GM12878 (cell line): ENCODE measurements around the gene WNK2. TPM values are rescaled to one million over a fixed set of nuclear protein-coding genes. Genes with fewer than 3 reads are reported as not detected.

ENCODE experiments used
- CBX5 ChIP-seq: sonication (generic); IDR thresholded peaks from 2 replicates; pipeline ENCODE4 v1.6.1; 2016; ENCODE audit warnings: low read depth, moderate library complexity, mild to moderate bottlenecking, inconsistent platforms
- SMARCA5 ChIP-seq: fragments of 450-650 bp; IDR thresholded peaks from 2 replicates; pipeline ENCODE4 v1.6.1; 2017; ENCODE audit warnings: mild to moderate bottlenecking
- SPI1 ChIP-seq: IDR thresholded peaks from 2 replicates; pipeline ENCODE4 v1.6.1; 2011; ENCODE audit warnings: low read depth, mild to moderate bottlenecking, low read length, moderate library complexity, borderline replicate concordance; ENCODE audit not compliant: insufficient read depth
- SREBF1 ChIP-seq: IDR thresholded peaks from 2 replicates; pipeline ENCODE4 v1.6.1; 2012; ENCODE audit warnings: mild to moderate bottlenecking, low read length
- SUZ12 ChIP-seq: fragments of 200-600 bp; sonication (generic); IDR thresholded peaks from one replicate; pipeline ENCODE4 v1.6.1; 2018; ENCODE audit warnings: antibody characterized with exemption, mild to moderate bottlenecking; ENCODE audit not compliant: unreplicated experiment
- ZBTB11 ChIP-seq: fragments of 450-650 bp; formaldehyde crosslinking; IDR thresholded peaks from 2 replicates; pipeline ENCODE4 v1.5.0; 2022; ENCODE audit warnings: mild to moderate bottlenecking, missing genetic modification characterization
- polyA plus RNA-seq, 11 experiments: library from polyadenylated mRNA; depleted of rRNA in 4 of 11; unstranded in 6 of 11; stranded (reverse) in 5 of 11; fragments of >200 nt; fragmentation: Nextera tagmentation in 4 of 11; fragmentation: Illumina TruSeq in 1 of 11; extraction: Ambion mirVana in 4 of 11; extraction: Trizol in 1 of 11; gene quantifications; 1 replicate in 1 of 11; 2 replicates in 10 of 11; pipeline versions ENCODE4 v1.2.1 to v1.2.3, GENCODE V29; 2011 to 2016; ENCODE audit warnings: inconsistent platforms in 2 of 11, missing spikeins in 2 of 11, low read depth in 1 of 11
- total RNA-seq, 4 experiments: library from RNA; depleted of rRNA in 3 of 4; stranded (reverse); fragments of >200 nt in 3 of 4; fragmentation: Illumina TruSeq in 1 of 4; extraction: Trizol in 1 of 4; gene quantifications; 2 replicates each; pipeline versions ENCODE4 v1.2.1 to v1.2.3, GENCODE V29; 2013 to 2021
- TF ChIP-seq, protein P1 (sequence below), 3 experiments: IDR thresholded peaks in 2 of 3; conservative IDR thresholded peaks in 1 of 3; 2 replicates each; pipeline ENCODE4 v1.5.1; 2011; ENCODE audit warnings: low read depth in 3 of 3, low read length in 3 of 3, mild to moderate bottlenecking in 3 of 3, control low read depth in 2 of 3, moderate library complexity in 2 of 3, inconsistent platforms in 1 of 3, mixed read lengths in 1 of 3; ENCODE audit not compliant: control insufficient read depth in 2 of 3, insufficient read depth in 1 of 3; ENCODE audit errors: extremely low read depth in 1 of 3
- TF ChIP-seq, protein P2 (sequence below): fragments of 450-650 bp; IDR thresholded peaks from 2 replicates; pipeline ENCODE4 v1.6.1; 2017; ENCODE audit warnings: mild to moderate bottlenecking

Gene WNK2
- total and polyA plus RNA-seq, 10 of the 15 experiments (the other 5 are each of a cell fraction or from before 2014, with no cell fraction given): 0.15 TPM; not detected in 9

GRCh38 chr9:93300585-93301081 lies 116.7 kb downstream of the WNK2 start (continued):
- TF ChIP-seq ZBTB11 (CRISPR knock-in tag) (no peak), CBX5 (no peak), SMARCA5 (no peak), SUZ12 (no peak), SPI1 (no peak), SREBF1 (no peak)
- TF ChIP-seq, protein P1, sequence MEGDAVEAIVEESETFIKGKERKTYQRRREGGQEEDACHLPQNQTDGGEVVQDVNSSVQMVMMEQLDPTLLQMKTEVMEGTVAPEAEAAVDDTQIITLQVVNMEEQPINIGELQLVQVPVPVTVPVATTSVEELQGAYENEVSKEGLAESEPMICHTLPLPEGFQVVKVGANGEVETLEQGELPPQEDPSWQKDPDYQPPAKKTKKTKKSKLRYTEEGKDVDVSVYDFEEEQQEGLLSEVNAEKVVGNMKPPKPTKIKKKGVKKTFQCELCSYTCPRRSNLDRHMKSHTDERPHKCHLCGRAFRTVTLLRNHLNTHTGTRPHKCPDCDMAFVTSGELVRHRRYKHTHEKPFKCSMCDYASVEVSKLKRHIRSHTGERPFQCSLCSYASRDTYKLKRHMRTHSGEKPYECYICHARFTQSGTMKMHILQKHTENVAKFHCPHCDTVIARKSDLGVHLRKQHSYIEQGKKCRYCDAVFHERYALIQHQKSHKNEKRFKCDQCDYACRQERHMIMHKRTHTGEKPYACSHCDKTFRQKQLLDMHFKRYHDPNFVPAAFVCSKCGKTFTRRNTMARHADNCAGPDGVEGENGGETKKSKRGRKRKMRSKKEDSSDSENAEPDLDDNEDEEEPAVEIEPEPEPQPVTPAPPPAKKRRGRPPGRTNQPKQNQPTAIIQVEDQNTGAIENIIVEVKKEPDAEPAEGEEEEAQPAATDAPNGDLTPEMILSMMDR (IDR thresholded peaks at IDR 0.05 in 2 of 3, conservative IDR thresholded peaks at IDR 0.05 in 1 of 3; ENCODE audit: control insufficient read depth in 2 of 3, extremely low read depth in 1 of 3, insufficient read depth in 1 of 3, low read depth in 3 of 3, low read length in 3 of 3): no peak
- TF ChIP-seq, protein P2, sequence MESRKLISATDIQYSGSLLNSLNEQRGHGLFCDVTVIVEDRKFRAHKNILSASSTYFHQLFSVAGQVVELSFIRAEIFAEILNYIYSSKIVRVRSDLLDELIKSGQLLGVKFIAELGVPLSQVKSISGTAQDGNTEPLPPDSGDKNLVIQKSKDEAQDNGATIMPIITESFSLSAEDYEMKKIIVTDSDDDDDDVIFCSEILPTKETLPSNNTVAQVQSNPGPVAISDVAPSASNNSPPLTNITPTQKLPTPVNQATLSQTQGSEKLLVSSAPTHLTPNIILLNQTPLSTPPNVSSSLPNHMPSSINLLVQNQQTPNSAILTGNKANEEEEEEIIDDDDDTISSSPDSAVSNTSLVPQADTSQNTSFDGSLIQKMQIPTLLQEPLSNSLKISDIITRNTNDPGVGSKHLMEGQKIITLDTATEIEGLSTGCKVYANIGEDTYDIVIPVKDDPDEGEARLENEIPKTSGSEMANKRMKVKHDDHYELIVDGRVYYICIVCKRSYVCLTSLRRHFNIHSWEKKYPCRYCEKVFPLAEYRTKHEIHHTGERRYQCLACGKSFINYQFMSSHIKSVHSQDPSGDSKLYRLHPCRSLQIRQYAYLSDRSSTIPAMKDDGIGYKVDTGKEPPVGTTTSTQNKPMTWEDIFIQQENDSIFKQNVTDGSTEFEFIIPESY: no peak
